NCI-H2081 (cell line): ENCODE results near the gene DENND1B.
"Not testable (repeated sequence)": the region's sequence is repeated elsewhere in the genome, so short reads cannot be mapped to it uniquely, and the experiment has no call there.

Source experiments
- DNase-seq, 2 experiments: peaks; one replicate each; lab custom pipeline; 2025; lab: John Stamatoyannopoulos, UW

The DENND1B gene

GRCh38 chr1:197743578-197743977 lies 31.7 kb downstream of the DENND1B start:
- no peak for DNase-seq

GRCh38 chr1:197740992-197741391 lies 34.3 kb downstream of the DENND1B start:
- no peak for DNase-seq

GRCh38 chr1:197738927-197739326 lies 36.4 kb downstream of the DENND1B start:
- DNase-seq: no peak

- DNase-seq: peak in 1 of 2 experiments; percentile 64
Measured at GRCh38 chr1:197737916-197738315, 37.4 kb downstream of the DENND1B start.

GRCh38 chr1:197736685-197737084 lies 38.6 kb downstream of the DENND1B start:
- DNase-seq: no peak

GRCh38 chr1:197735461-197735860 lies 39.8 kb downstream of the DENND1B start:
- DNase-seq: no peak

- DNase-seq: no peak
Measured at GRCh38 chr1:197733324-197733723, 42.0 kb downstream of the DENND1B start.

GRCh38 chr1:197732187-197732586 lies 43.1 kb downstream of the DENND1B start:
- no peak for DNase-seq

- DNase-seq: no peak
Measured at GRCh38 chr1:197731449-197731848, 43.8 kb downstream of the DENND1B start.

GRCh38 chr1:197725976-197726375 lies 49.3 kb downstream of the DENND1B start:
- DNase-seq: no peak

- DNase-seq: peak in 1 of 2 experiments; percentile 36
Measured at GRCh38 chr1:197725044-197725443, 50.2 kb downstream of the DENND1B start.

- DNase-seq: no peak
Measured at GRCh38 chr1:197715806-197716205, 59.5 kb downstream of the DENND1B start.

GRCh38 chr1:197706601-197707000 lies 68.7 kb downstream of the DENND1B start:
- DNase-seq: no peak

GRCh38 chr1:197705941-197706340 lies 69.3 kb downstream of the DENND1B start:
- no peak for DNase-seq

GRCh38 chr1:197700688-197701087 lies 74.6 kb downstream of the DENND1B start:
- DNase-seq: not testable (repeated sequence)

GRCh38 chr1:197696372-197696771 lies 78.9 kb downstream of the DENND1B start:
- DNase-seq: no peak

- no peak for DNase-seq
Measured at GRCh38 chr1:197695961-197696360, 79.3 kb downstream of the DENND1B start.

- DNase-seq: peak in 1 of 2 experiments; percentile 14
Measured at GRCh38 chr1:197692965-197693364, 82.3 kb downstream of the DENND1B start.

GRCh38 chr1:197691816-197692215 lies 83.5 kb downstream of the DENND1B start:
- DNase-seq: no peak

GRCh38 chr1:197690074-197690473 lies 85.2 kb downstream of the DENND1B start:
- DNase-seq: no peak

GRCh38 chr1:197688233-197688632 lies 87.0 kb downstream of the DENND1B start:
- no peak for DNase-seq

GRCh38 chr1:197686702-197687355 lies 88.5 kb downstream of the DENND1B start:
- DNase-seq: no peak

GRCh38 chr1:197686231-197686630 lies 89.0 kb downstream of the DENND1B start:
- no peak for DNase-seq

GRCh38 chr1:197685785-197686184 lies 89.5 kb downstream of the DENND1B start:
- no peak for DNase-seq
